Skeletal muscle cell (primary cell): ENCODE results near the gene NFKB2.
A peak's percentile ranks its signal among the peaks of the same experiment; 100 is the strongest.

Source experiments
- DNase-seq: peaks from one replicate; pipeline ENCODE4 v3.0.0-alpha.2; 2010; ENCODE audit warnings: low read depth
- H3K4me3 ChIP-seq: 2 replicates; pipeline ENCODE4 v1.5.1; 2011; ENCODE audit warnings: low read depth, mild to moderate bottlenecking, control low read depth, low read length, moderate library complexity

NFKB2 gene

GRCh38 chr10:102419269-102420180 is 24.0 kb downstream of the NFKB2 start:
- H3K4me3 ChIP-seq, result peak overlapping the region; percentile 93
- DNase-seq, result no peak

- no peak for DNase-seq
- H3K4me3 ChIP-seq, result peak overlapping the region; percentile 93
Measured at GRCh38 chr10:102420181-102420713, 24.7 kb downstream of the NFKB2 start.

GRCh38 chr10:102420714-102421506 is 25.4 kb downstream of the NFKB2 start, which contains the start of gene FBXL15:
Gene FBXL15, plus strand, starts transcription at chr10:102420836. Its CDS starts 294 bp downstream, at chr10:102421130.
- H3K4me3 ChIP-seq, result peak within 1 kb of the TSS; percentile 93
- DNase-seq, result peak; percentile 84

- DNase-seq, result no peak
- H3K4me3 ChIP-seq, result peak overlapping the region; percentile 93
Measured at GRCh38 chr10:102421507-102421756, 25.9 kb downstream of the NFKB2 start.

DNA sequence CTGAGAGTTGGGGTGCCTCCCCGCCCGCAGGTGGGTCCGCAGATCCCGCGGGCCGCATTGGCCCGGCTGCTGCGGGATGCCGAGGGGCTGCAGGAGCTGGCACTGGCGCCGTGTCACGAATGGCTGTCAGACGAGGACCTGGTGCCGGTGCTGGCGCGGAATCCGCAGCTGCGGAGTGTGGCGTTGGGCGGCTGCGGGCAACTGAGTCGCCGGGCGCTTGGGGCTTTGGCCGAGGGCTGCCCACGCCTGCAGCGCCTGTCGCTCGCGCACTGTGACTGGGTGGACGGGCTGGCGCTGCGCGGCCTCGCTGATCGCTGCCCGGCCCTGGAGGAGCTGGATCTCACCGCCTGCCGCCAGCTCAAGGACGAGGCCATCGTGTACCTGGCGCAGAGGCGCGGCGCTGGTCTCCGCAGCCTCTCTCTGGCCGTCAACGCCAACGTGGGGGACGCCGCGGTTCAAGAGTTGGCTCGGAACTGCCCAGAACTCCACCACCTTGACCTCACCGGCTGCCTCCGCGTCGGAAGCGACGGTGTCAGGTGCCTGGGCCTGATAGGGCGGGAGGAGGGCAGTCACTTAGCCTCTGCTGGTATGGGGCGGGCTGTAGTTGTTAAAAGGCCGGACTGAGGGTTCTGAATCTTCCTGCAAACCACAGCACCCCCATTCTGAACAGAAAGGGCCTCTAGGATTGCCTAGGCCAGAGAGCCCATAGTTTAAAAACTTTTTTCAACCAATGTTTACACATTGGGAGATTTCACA is 26.4 kb downstream of the NFKB2 start:
- DNase-seq, result no peak
- peak overlapping the region; percentile 93 for H3K4me3 ChIP-seq

DNA sequence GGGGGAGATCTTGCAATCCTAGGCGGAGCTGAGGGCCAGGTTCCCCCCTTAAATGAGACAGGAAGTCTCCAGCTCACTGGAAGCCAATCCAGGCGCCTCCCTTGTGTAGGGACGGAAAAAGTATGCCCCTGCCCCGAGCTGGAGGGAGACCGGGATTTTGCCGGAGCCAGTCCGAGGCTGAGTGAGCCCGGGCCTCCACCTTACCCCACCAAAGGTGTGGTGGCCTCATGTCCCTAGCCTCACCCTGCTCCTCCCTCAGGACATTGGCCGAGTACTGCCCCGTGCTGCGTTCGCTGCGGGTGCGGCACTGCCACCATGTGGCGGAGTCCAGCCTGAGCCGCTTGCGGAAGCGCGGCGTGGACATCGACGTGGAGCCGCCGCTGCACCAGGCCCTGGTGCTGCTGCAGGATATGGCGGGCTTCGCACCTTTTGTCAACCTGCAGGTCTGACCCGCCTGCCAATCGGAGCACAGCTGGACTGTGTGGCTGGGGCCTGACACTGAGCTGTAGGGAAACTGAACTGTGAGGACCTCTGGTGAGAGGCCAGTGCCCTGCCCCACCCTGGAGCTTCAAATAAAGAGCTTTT is 27.1 kb downstream of the NFKB2 start:
- no peak for DNase-seq
- H3K4me3 ChIP-seq, result peak overlapping the region; percentile 93

DNA sequence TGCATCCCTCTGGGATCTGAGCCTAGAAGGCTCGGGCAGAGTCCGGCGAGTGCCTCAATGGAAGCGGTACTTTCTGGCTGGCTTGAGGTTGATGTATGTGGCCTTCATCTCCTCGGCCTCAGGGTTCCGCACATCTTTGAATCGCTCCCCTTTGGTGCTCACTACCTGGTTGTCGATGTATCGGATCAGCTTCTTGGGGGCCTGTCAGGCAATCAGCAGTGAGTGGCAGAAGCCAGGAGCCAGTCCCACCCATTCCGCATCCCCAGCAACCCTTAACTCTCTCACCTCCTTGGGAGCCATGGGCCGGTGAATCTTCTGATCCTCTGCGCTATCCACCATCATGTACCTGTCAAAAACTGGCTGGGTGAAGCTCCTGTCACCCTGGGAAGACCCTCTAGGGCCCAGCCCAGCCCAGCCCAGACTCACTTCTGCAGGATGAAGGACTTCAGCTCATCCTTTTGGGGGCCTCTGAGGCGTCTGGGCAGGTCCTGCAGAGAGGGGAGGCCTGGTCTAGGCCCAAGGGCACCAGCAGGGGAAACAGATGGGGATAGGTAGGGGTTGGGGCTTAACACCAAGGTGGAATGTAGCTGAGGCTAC is 28.0 kb downstream of the NFKB2 start:
- H3K4me3 ChIP-seq, result no peak overlapping the region
- DNase-seq, result no peak

GRCh38 chr10:102424145-102424544 is 28.6 kb downstream of the NFKB2 start:
- no peak for DNase-seq
- no peak overlapping the region for H3K4me3 ChIP-seq

- DNase-seq, result no peak
- no peak overlapping the region for H3K4me3 ChIP-seq
Measured at GRCh38 chr10:102424916-102425315, 29.4 kb downstream of the NFKB2 start.

GRCh38 chr10:102425444-102425843 is 29.9 kb downstream of the NFKB2 start:
- no peak overlapping the region for H3K4me3 ChIP-seq
- no peak for DNase-seq

DNA sequence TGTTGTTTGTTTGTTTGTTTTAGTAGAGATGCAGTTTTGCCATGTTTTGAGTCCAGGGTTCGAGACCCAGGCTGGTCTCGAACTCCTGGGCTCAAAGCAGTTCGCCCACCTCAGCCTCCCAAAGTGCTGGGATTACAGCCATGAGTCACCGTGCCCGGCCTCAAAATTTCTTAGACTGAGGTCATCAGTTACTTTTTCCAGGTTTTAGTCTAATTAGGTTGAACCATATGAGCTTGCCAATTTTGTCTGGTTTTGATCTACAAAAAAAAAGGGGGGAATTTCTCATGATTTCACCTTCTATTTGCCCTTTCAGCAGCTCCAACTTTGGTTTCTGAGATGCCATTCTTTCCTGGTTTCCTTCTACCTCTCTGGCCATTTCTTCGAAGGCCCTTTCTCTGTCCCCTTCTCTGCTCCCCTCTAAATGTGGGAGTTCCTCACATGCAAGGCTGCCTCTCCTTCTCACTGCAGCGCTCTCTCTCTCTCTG is 31.3 kb downstream of the NFKB2 start:
- no peak overlapping the region for H3K4me3 ChIP-seq
- no peak for DNase-seq

DNA sequence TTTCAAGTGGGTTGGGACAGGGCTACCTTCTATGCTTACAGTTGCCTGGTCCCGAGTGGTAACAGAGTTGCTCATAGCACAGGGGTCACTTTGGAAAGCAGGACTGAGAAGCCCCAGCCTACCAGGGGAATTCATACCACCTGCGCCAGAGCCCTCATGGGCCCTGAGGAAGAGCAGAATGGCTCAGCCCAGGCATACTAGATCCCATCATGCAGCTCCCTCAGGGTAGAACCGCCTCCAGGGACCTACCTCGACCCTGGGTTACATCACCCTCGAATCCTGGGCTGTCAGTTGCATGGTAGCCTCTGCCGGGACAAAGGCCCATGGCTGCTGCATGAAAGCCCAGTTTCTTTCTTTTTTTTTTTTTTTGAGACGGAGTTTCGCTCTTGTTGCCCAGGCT is 34.0 kb downstream of the NFKB2 start:
- DNase-seq, result no peak
- H3K4me3 ChIP-seq, result no peak overlapping the region

DNA sequence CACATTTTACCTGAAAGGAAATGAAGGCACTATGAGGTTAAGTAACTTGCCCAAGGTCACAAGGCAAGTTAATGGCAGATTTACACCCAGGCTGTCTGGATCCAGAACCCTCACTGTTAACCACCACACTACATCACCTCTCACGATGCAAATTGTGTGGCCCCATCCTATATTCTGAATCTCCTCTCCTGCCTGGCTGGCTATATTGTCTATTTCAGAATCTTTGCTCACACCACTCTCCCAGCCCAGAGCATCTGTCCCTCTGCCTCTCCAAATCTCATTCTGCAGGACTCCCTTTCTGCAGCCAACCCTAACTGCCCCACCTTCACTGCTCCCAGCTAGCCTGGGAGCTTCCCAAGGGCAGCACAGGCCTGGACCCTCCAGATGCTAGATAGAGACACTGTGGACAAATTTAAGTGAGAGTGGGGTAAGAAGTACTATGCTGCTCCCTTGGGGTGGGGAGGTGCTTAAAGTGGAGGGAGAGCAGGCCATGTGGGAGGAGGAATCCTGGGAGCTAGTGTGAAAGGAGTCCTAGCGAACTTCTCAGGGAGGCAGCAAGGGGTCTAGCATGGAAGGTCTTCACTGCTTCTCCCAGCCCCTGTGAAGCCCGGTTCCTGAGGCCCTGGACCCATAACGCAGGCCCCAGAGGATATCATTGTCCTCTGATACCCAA is 36.1 kb downstream of the NFKB2 start:
- DNase-seq, result no peak
- H3K4me3 ChIP-seq, result peak overlapping the region; percentile 90

DNA sequence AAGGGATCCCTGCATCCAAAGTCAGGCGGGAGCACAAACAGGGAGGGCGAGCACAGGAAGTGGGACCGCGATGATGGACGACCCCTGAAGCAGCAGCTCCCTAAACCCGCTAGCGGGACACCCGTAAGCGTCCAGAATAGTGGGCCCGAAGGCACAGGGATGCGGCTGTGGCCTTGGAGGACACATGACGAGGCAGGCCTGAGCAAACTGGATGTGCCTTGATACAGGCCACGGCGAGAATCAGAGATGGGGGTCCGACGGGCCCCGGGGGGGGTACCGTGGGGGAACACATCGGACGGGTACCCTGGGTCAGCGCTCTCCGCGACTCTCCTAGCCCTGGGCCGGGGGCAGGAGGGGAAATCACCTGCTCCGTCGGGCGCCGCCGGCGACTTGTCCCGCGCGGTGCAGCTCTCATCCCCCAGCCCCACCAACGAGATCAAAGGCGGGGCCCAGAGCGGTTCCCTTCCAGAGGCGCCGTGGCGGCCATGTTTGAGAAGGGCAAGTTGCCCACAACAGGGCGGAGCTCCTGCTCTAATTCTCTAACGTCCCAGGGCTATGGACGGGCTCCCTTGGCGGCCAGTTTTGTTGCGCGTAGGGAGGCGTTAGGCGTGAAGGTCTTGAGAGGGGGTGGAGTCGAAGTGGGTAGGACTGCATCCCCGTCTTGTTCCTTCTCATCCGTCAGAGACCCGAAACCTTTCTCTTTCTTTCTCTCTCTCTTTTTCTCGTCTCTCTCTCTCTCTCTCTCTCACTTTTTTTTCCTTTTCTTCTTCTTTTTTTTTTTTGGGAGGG is 36.9 kb downstream of the NFKB2 start, which contains the start of gene CUEDC2:
TSS of gene CUEDC2 (minus strand) at position 413 of the 789 bp plus-strand sequence. CDS start 7,386 bp downstream, outside the sequence.
- peak within 1 kb of the TSS; percentile 90 for H3K4me3 ChIP-seq

DNA sequence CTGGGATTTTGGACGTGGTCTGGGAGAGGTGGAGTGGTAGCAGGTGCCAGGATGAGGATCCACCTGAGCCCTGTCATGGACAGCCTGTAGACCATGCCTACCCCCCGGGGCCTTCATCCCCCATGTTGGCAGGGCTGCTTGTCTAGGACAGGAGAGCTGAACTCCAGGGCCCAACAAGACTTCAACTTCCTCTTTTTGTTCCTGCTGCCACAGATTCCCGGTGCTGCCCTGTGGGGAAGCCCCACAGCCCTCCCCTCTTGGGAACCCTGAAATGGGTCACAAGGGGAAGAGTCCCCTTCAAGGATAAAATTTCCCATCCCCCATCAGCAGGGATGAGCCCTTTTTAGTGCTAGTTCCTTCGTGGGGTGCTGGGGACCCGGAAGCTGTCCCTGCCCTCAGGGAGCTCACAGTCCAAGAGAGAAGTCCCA is 38.1 kb downstream of the NFKB2 start:
- H3K4me3 ChIP-seq, result no peak overlapping the region
- DNase-seq, result no peak

More for the DNA sequence above, 36.9 kb downstream of the NFKB2 start, which contains the start of gene CUEDC2:
- peak; percentile 90 for DNase-seq

DNA sequence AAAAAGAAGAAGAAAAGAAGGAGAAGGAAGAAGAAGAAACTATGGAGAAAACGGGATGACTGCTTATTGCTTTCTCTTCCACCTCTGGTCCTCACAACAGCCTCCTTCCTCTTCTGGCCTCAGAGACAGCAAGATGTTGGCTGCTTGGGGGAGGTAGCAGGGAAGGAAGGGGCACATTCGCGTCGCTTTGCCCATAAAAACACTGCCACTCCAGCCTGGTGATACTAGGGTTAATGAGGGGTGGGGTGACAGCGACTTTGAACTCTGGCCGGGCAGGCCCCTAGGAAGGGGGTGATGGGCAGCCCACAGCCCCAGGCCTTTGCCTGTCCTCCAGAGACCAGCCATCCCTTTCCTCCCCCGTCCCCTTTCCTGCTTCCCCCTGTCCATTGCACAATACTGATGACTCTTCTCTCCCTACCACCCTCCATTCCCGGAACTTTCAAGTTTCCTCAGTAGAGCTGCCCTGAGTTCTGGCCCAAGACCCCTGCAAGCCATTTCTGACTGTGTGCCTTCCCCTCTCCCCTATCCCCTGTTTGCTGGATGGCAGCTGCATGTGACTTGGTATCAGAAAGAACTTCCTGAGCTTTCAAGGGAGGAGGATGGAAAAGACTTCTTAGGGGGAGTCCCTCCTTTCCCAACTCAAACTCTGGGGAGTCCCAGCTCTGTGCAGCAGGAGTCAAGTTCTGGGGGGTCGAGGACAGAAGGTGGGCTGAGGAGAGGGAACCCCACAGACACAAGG is 39.1 kb downstream of the NFKB2 start:
- H3K4me3 ChIP-seq, result no peak overlapping the region
- DNase-seq, result no peak

DNA sequence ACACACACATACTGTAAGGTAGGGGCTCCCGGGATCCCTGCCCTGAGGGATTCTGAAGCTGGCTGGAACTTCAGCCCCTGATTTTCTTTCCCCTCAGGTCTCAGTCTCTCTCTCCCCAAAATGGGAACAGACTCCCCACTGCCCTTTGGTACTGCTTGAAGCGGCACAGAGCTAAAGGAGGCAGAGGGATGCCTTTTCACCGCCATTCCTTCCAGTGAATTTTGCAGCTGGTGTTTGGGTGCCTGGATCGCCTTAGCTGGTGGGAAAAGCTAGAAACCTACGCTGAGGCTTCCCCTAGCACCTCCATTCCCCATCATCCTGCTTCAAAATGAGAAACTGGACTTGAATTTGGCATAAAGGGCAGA is 39.6 kb downstream of the NFKB2 start:
- H3K4me3 ChIP-seq, result peak overlapping the region; percentile 29
- no peak for DNase-seq
